ENCODE results near the gene CNDP1.
A peak's percentile ranks its signal among the peaks of the same experiment; 100 is the strongest.

CNDP1 gene

GRCh38 chr18:74582642-74583041 is 48.3 kb downstream of the CNDP1 start:
- intact Hi-C loops (cut with micrococcal nuclease): no loop called here
- Mint-ChIP-seq H3K36me3 (ENCODE audit: low read depth) (no peaks in the 10 kb centered on the region), H3K9me3 (no peaks in the 10 kb centered on the region), H3K27ac (no peak overlapping the region), H3K4me1 (ENCODE audit: low read depth) (peaks cover 21% of the 10 kb centered on the region), H3K27me3 (peaks cover 17% of the 10 kb centered on the region), H3K4me3 (no peak overlapping the region)

GRCh38 chr18:74587441-74587840 is 53.1 kb downstream of the CNDP1 start:
- Mint-ChIP-seq H3K4me1 (ENCODE audit: low read depth) (peaks cover 48% of the 10 kb centered on the region), H3K4me3 (no peak overlapping the region), H3K9me3 (no peaks in the 10 kb centered on the region), H3K27me3 (peaks cover 9% of the 10 kb centered on the region), H3K27ac (peak overlapping the region; percentile 23), H3K36me3 (ENCODE audit: low read depth) (no peaks in the 10 kb centered on the region)
- intact Hi-C loops (cut with micrococcal nuclease): no loop called here

GRCh38 chr18:74589021-74589420 is 54.7 kb downstream of the CNDP1 start:
- no peaks in the 10 kb centered on the region for H3K9me3 Mint-ChIP-seq
- H3K36me3 Mint-ChIP-seq (ENCODE audit: low read depth): peaks cover 13% of the 10 kb centered on the region
- H3K4me3 Mint-ChIP-seq: no peak overlapping the region
- peak overlapping the region; percentile 56 for H3K27ac Mint-ChIP-seq
- H3K27me3 Mint-ChIP-seq: peaks cover 9% of the 10 kb centered on the region
- intact Hi-C loops (cut with micrococcal nuclease): no loop called here
- peaks cover 44% of the 10 kb centered on the region for H3K4me1 Mint-ChIP-seq (ENCODE audit: low read depth)

GRCh38 chr18:74589811-74590210 is 55.5 kb downstream of the CNDP1 start:
- peaks cover 21% of the 10 kb centered on the region for H3K36me3 Mint-ChIP-seq (ENCODE audit: low read depth)
- intact Hi-C loops (cut with micrococcal nuclease): loop anchor here (10.0 kb wide), 1 partner anchor 405 kb away; no protein-coding TSS in a partner anchor
- H3K9me3 Mint-ChIP-seq: no peaks in the 10 kb centered on the region
- H3K27me3 Mint-ChIP-seq: peaks cover 9% of the 10 kb centered on the region
- peak overlapping the region; percentile 56 for H3K27ac Mint-ChIP-seq
- H3K4me3 Mint-ChIP-seq: no peak overlapping the region
- H3K4me1 Mint-ChIP-seq (ENCODE audit: low read depth): peaks cover 48% of the 10 kb centered on the region

GRCh38 chr18:74590671-74591070 is 56.4 kb downstream of the CNDP1 start:
- intact Hi-C loops (cut with micrococcal nuclease): loop anchor here (10.0 kb wide), 1 partner anchor 404 kb away; no protein-coding TSS in a partner anchor
- Mint-ChIP-seq H3K27ac (peak overlapping the region; percentile 75), H3K4me1 (ENCODE audit: low read depth) (peaks cover 57% of the 10 kb centered on the region), H3K4me3 (no peak overlapping the region), H3K27me3 (peaks cover 6% of the 10 kb centered on the region), H3K36me3 (ENCODE audit: low read depth) (peaks cover 23% of the 10 kb centered on the region), H3K9me3 (no peaks in the 10 kb centered on the region)

GRCh38 chr18:74595431-74595830 is 61.1 kb downstream of the CNDP1 start:
- Mint-ChIP-seq H3K36me3 (ENCODE audit: low read depth) (peaks cover 42% of the 10 kb centered on the region), H3K4me3 (peak overlapping the region; percentile 13), H3K4me1 (ENCODE audit: low read depth) (peaks cover 45% of the 10 kb centered on the region), H3K9me3 (no peaks in the 10 kb centered on the region), H3K27me3 (no peaks in the 10 kb centered on the region), H3K27ac (peak overlapping the region; percentile 69)
- intact Hi-C loops (cut with micrococcal nuclease): loop anchor here (2.0 to 10.0 kb wide), 2 partner anchors 27 to 399 kb away; no protein-coding TSS in a partner anchor

- peaks cover 9% of the 10 kb centered on the region for H3K9me3 Mint-ChIP-seq
- no peaks in the 10 kb centered on the region for H3K27me3 Mint-ChIP-seq
- peak overlapping the region; percentile 99 for H3K27ac Mint-ChIP-seq
- peaks cover 44% of the 10 kb centered on the region for H3K4me1 Mint-ChIP-seq (ENCODE audit: low read depth)
- H3K4me3 Mint-ChIP-seq: peak overlapping the region; percentile 97
- H3K36me3 Mint-ChIP-seq (ENCODE audit: low read depth): peaks cover 52% of the 10 kb centered on the region
- intact Hi-C loops (cut with micrococcal nuclease): loop anchor here (1.0 to 10.0 kb wide), 3 partner anchors 96 to 449 kb away; partner anchors contain the start of gene TIMM21
Observed at GRCh38 chr18:74597034-74597661, 62.8 kb downstream of the CNDP1 start.

GRCh38 chr18:74597662-74598349 is 63.5 kb downstream of the CNDP1 start, which contains the start of gene ZNF407:
ZNF407 (plus strand) TSS chr18:74597870; CDS start chr18:74631020, 33,150 bp downstream.
- H3K9me3 Mint-ChIP-seq: peaks cover 9% of the 10 kb centered on the region
- H3K27me3 Mint-ChIP-seq: no peaks in the 10 kb centered on the region
- peaks cover 45% of the 10 kb centered on the region for H3K4me1 Mint-ChIP-seq (ENCODE audit: low read depth)
- peaks cover 51% of the 10 kb centered on the region for H3K36me3 Mint-ChIP-seq (ENCODE audit: low read depth)
- H3K27ac Mint-ChIP-seq: peak within 1 kb of the TSS; percentile 99
- peak within 1 kb of the TSS; percentile 97 for H3K4me3 Mint-ChIP-seq
- intact Hi-C loops (cut with micrococcal nuclease): loop anchor here (1.0 to 10.0 kb wide), 3 partner anchors 97 to 450 kb away; partner anchors contain the start of gene TIMM21

GRCh38 chr18:74598350-74599001 is 64.2 kb downstream of the CNDP1 start:
- peaks cover 45% of the 10 kb centered on the region for H3K36me3 Mint-ChIP-seq (ENCODE audit: low read depth)
- H3K4me1 Mint-ChIP-seq (ENCODE audit: low read depth): peaks cover 48% of the 10 kb centered on the region
- H3K27me3 Mint-ChIP-seq: no peaks in the 10 kb centered on the region
- H3K4me3 Mint-ChIP-seq: peak overlapping the region; percentile 97
- peaks cover 9% of the 10 kb centered on the region for H3K9me3 Mint-ChIP-seq
- intact Hi-C loops (cut with micrococcal nuclease): loop anchor here (10.0 kb wide), 1 partner anchor 396 kb away; no protein-coding TSS in a partner anchor
- H3K27ac Mint-ChIP-seq: peak overlapping the region; percentile 99

- Mint-ChIP-seq H3K4me1 (ENCODE audit: low read depth) (peaks cover 31% of the 10 kb centered on the region), H3K27ac (no peak overlapping the region), H3K27me3 (no peaks in the 10 kb centered on the region), H3K36me3 (ENCODE audit: low read depth) (peaks cover 15% of the 10 kb centered on the region), H3K9me3 (peaks cover 9% of the 10 kb centered on the region), H3K4me3 (no peak overlapping the region)
- intact Hi-C loops (cut with micrococcal nuclease): no loop called here
Observed at GRCh38 chr18:74604361-74604760, 70.1 kb downstream of the CNDP1 start.

GRCh38 chr18:74604774-74605173 is 70.5 kb downstream of the CNDP1 start:
- Mint-ChIP-seq H3K4me1 (ENCODE audit: low read depth) (peaks cover 35% of the 10 kb centered on the region), H3K27me3 (no peaks in the 10 kb centered on the region), H3K27ac (no peak overlapping the region), H3K4me3 (no peak overlapping the region), H3K36me3 (ENCODE audit: low read depth) (peaks cover 15% of the 10 kb centered on the region), H3K9me3 (peaks cover 9% of the 10 kb centered on the region)
- intact Hi-C loops (cut with micrococcal nuclease): no loop called here

- no peak overlapping the region for H3K27ac Mint-ChIP-seq
- H3K36me3 Mint-ChIP-seq (ENCODE audit: low read depth): peaks cover 4% of the 10 kb centered on the region
- peaks cover 33% of the 10 kb centered on the region for H3K4me1 Mint-ChIP-seq (ENCODE audit: low read depth)
- no peak overlapping the region for H3K4me3 Mint-ChIP-seq
- intact Hi-C loops (cut with micrococcal nuclease): no loop called here
- no peaks in the 10 kb centered on the region for H3K9me3 Mint-ChIP-seq
- no peaks in the 10 kb centered on the region for H3K27me3 Mint-ChIP-seq
Observed at GRCh38 chr18:74608681-74609080, 74.4 kb downstream of the CNDP1 start.

GRCh38 chr18:74609535-74609934 is 75.2 kb downstream of the CNDP1 start:
- no peaks in the 10 kb centered on the region for H3K27me3 Mint-ChIP-seq
- H3K9me3 Mint-ChIP-seq: no peaks in the 10 kb centered on the region
- peaks cover 27% of the 10 kb centered on the region for H3K4me1 Mint-ChIP-seq (ENCODE audit: low read depth)
- no peak overlapping the region for H3K4me3 Mint-ChIP-seq
- no peak overlapping the region for H3K27ac Mint-ChIP-seq
- intact Hi-C loops (cut with micrococcal nuclease): no loop called here
- no peaks in the 10 kb centered on the region for H3K36me3 Mint-ChIP-seq (ENCODE audit: low read depth)

All from dendritic cell treated with granulocyte-macrophage colony-stimulating factor and Interleukin-4, amounts not matched to agents 40 ng/mL and 50 ng/mL, for 4 days (primary cell).